Measurements from ENCODE around the gene DGUOK. TPM values are rescaled to one million over a fixed set of nuclear protein-coding genes. Genes with fewer than 3 reads are reported as not detected.
A peak's percentile ranks its signal among the peaks of the same experiment; 100 is the strongest.

Gene DGUOK
- total RNA-seq, 2 donors from 2014 or later = 77.4 to 107 TPM

- no peaks in the 10 kb centered on the region for H3K27me3 ChIP-seq (replicated peaks; ENCODE audit: insufficient read depth)
- H3K4me1 ChIP-seq (replicated peaks) = no peaks in the 10 kb centered on the region
- intact Hi-C loops (cut with DNase I) = no loop called here
- WGBS = 57% methylated on average over 15 of the region's 15 CpGs
- no peaks in the 10 kb centered on the region for H3K36me3 ChIP-seq
- no peaks in the 10 kb centered on the region for H3K9me3 ChIP-seq
- TF ChIP-seq POLR2A (IDR thresholded peaks at IDR 0.05) (no peak), POLR2AphosphoS5 (IDR thresholded peaks at IDR 0.05) (no peak), CTCF (IDR thresholded peaks at IDR 0.05) (no peak)
- DNase-seq (ENCODE audit: low spot score) = no peak
- peak overlapping the region; percentile 15 to 29 for H3K4me3 ChIP-seq
- peak overlapping the region; percentile 67 to 80 for H3K27ac ChIP-seq
Observed at GRCh38 chr2:73896362-73897239, 30.1 kb upstream of the DGUOK start.

GRCh38 chr2:73897240-73897583 is 29.5 kb upstream of the DGUOK start:
- Histone ChIP-seq H3K36me3 (no peaks in the 10 kb centered on the region), H3K4me3 (peak overlapping the region; percentile 15 to 29), H3K27me3 (replicated peaks; ENCODE audit: insufficient read depth) (no peaks in the 10 kb centered on the region), H3K27ac (peak overlapping the region; percentile 67 to 80), H3K9me3 (no peaks in the 10 kb centered on the region), H3K4me1 (replicated peaks) (no peaks in the 10 kb centered on the region)
- no peak for TF ChIP-seq POLR2A (IDR thresholded peaks at IDR 0.05)
- TF ChIP-seq CTCF (IDR thresholded peaks at IDR 0.05) = no peak
- peak; percentile 2 for TF ChIP-seq POLR2AphosphoS5 (IDR thresholded peaks at IDR 0.05)
- DNase-seq (ENCODE audit: low spot score) = no peak
- 62% methylated on average over 4 of the region's 4 CpGs for WGBS
- intact Hi-C loops (cut with DNase I) = no loop called here

GRCh38 chr2:73897934-73898333 is 28.7 kb upstream of the DGUOK start:
- H3K27me3 ChIP-seq (replicated peaks; ENCODE audit: insufficient read depth) = no peaks in the 10 kb centered on the region
- WGBS = 24% methylated on average over 6 of the region's 6 CpGs
- peak overlapping the region in 1 of 2 donors; percentile 80 for H3K27ac ChIP-seq
- intact Hi-C loops (cut with DNase I) = no loop called here
- TF ChIP-seq CTCF (IDR thresholded peaks at IDR 0.05) (no peak), POLR2AphosphoS5 (IDR thresholded peaks at IDR 0.05) (peak; percentile 57)
- no peak for DNase-seq (ENCODE audit: low spot score)
- no peaks in the 10 kb centered on the region for H3K36me3 ChIP-seq
- no peaks in the 10 kb centered on the region for H3K9me3 ChIP-seq
- H3K4me1 ChIP-seq (replicated peaks) = no peaks in the 10 kb centered on the region
- peak overlapping the region; percentile 15 to 29 for H3K4me3 ChIP-seq

- no peak overlapping the region for H3K27ac ChIP-seq
- intact Hi-C loops (cut with DNase I) = no loop called here
Observed at GRCh38 chr2:73899801-73900336, 26.8 kb upstream of the DGUOK start.

More at GRCh38 chr2:73899801-73900336, 26.8 kb upstream of the DGUOK start:
- Histone ChIP-seq H3K36me3 (no peaks in the 10 kb centered on the region), H3K4me3 (peak overlapping the region in 1 of 2 donors; percentile 7), H3K4me1 (replicated peaks) (no peaks in the 10 kb centered on the region), H3K9me3 (no peaks in the 10 kb centered on the region), H3K27me3 (replicated peaks; ENCODE audit: insufficient read depth) (no peaks in the 10 kb centered on the region)
- 53% methylated on average over 8 of the region's 8 CpGs for WGBS
- no peak for DNase-seq (ENCODE audit: low spot score)
- TF ChIP-seq CTCF (IDR thresholded peaks at IDR 0.05) = no peak
- TF ChIP-seq POLR2AphosphoS5 (IDR thresholded peaks at IDR 0.05) = no peak
- no peak for TF ChIP-seq POLR2A (IDR thresholded peaks at IDR 0.05)

Measured in prostate gland (tissue), 2 donors.